ENCODE results near the gene PLEKHH3. TPM values are rescaled to one million over a fixed set of nuclear protein-coding genes. Genes with fewer than 3 reads are reported as not detected.

PLEKHH3 gene
- total and polyA plus RNA-seq, 12 donors = 1.8 to 73.2 (median 46.6) TPM

DNA sequence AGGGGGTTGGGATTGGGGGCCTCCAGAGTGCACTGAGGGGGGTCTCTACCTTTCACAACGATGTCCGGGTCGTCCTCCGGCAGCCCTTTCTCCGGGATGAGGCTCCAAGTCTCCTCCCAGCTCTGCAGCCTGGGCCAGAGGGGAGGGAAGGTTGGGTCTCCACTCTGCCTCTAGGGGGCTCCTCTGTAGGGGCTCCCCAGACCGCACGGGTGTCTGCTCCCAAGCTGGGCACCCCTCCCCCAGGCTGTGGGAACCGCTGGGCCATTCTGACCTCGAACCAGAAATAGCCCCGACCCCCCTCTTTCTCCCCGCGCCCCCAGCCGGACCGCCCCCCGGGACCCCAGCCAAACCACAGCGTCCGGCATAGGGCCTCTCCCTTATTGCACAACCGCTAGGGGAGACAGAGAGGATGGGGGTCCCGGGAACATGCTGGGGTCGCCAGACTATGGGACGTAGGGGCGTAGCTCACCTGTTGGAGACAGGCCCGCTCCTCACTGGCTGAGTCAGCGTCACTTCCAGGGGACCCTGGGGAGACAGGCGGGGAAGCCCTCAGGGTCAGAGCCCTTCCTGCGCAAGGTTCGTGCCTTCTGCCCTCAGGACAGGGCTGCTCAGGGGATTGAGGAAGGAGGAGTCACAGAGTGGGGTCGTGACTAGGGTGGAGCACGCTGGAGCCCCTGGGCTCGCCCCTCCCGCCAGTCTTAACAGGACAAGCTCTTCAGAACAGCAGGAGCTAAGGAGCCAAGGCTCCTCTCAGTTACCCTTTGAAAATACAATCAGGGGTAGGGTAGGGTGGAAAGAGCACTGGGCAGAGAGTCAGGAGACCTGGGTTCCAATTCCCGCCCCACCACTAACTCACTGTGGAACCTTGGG, 2.7 kb downstream of the PLEKHH3 start:
- H3K27me3 ChIP-seq = no peaks in the 10 kb centered on the region
- intact Hi-C loops (cut with DNase I) = loop anchor here (5.0 to 10.0 kb wide), 2 partner anchors 62 to 89 kb away; no protein-coding TSS in a partner anchor
- no peaks in the 10 kb centered on the region for H3K9me3 ChIP-seq (replicated peaks in 1 of 3)
- no peak for TF ChIP-seq POLR2A (IDR thresholded peaks at IDR 0.05)
- TF ChIP-seq, protein P1, sequence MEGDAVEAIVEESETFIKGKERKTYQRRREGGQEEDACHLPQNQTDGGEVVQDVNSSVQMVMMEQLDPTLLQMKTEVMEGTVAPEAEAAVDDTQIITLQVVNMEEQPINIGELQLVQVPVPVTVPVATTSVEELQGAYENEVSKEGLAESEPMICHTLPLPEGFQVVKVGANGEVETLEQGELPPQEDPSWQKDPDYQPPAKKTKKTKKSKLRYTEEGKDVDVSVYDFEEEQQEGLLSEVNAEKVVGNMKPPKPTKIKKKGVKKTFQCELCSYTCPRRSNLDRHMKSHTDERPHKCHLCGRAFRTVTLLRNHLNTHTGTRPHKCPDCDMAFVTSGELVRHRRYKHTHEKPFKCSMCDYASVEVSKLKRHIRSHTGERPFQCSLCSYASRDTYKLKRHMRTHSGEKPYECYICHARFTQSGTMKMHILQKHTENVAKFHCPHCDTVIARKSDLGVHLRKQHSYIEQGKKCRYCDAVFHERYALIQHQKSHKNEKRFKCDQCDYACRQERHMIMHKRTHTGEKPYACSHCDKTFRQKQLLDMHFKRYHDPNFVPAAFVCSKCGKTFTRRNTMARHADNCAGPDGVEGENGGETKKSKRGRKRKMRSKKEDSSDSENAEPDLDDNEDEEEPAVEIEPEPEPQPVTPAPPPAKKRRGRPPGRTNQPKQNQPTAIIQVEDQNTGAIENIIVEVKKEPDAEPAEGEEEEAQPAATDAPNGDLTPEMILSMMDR (IDR thresholded peaks at IDR 0.05) = peak in 4 of 6 experiments; percentile 9 to 45 (median 31)
- H3K4me3 ChIP-seq = peak overlapping the region in 1 of 4 donors; percentile 95
- H3K4me1 ChIP-seq (replicated peaks in 1 of 2) = peaks cover 40 to 50% of the 10 kb centered on the region in 2 donors
- DNase-seq = peak in 5 of 7 donors; percentile 53 to 71 (median 60)
- 12 to 14% (median 13%) methylated on average over 8 to 32 of the region's 32 CpGs for WGBS, 4 donors
- peaks cover 0 to 43% of the 10 kb centered on the region in 2 donors for H3K36me3 ChIP-seq (replicated peaks in 1 of 2)
- H3K27ac ChIP-seq = peak overlapping the region in 3 of 5 donors; percentile 42 to 72 (median 43)

DNA sequence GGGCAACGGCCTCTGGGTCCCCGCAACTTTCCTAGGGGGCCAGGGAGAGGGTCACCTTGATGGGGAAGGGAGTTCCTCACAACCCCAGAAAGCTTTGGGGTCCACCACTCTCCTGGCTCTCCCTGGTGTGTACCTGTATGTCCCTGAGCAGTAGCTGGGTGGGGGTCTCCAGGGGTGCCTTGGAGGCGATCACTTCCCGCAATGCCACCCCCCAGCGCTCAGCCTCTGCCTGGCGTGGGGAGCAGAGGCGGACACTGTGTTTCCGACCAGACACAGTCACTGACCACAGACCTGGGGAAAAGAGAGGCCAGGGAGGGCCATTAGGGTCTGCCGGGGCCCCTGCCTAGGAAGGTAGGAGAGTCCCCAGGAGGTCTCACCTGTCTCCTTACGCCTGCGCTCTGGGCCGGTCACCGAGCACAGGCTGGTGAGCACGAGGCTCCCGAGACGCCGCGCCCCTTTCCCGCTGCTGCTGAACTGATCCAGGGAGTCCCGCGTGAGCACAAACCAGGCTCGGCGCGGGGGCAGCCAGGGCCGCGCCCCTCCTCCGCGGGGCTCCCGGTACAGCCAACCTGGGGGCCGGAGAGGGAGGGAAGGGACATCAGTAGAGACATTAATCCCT, 3.4 kb downstream of the PLEKHH3 start:
- H3K27ac ChIP-seq = peak overlapping the region in 2 of 5 donors; percentile 43 to 72
- TF ChIP-seq, protein P1 (IDR thresholded peaks at IDR 0.05) = no peak
- TF ChIP-seq POLR2A (IDR thresholded peaks at IDR 0.05) = no peak
- H3K36me3 ChIP-seq (replicated peaks in 1 of 2) = peaks cover 0 to 49% of the 10 kb centered on the region in 2 donors
- 56 to 65% (median 62%) methylated on average over 12 to 30 of the region's 30 CpGs for WGBS, 4 donors
- no peaks in the 10 kb centered on the region for H3K27me3 ChIP-seq
- peaks cover 36 to 50% of the 10 kb centered on the region in 2 donors for H3K4me1 ChIP-seq (replicated peaks in 1 of 2)
- H3K9me3 ChIP-seq (replicated peaks in 1 of 3) = no peaks in the 10 kb centered on the region
- peak overlapping the region in 1 of 4 donors; percentile 95 for H3K4me3 ChIP-seq
- DNase-seq = peak in 1 of 7 donors; percentile 38
- intact Hi-C loops (cut with DNase I) = loop anchor here (5.0 to 10.0 kb wide), 2 partner anchors 61 to 89 kb away; no protein-coding TSS in a partner anchor

DNA sequence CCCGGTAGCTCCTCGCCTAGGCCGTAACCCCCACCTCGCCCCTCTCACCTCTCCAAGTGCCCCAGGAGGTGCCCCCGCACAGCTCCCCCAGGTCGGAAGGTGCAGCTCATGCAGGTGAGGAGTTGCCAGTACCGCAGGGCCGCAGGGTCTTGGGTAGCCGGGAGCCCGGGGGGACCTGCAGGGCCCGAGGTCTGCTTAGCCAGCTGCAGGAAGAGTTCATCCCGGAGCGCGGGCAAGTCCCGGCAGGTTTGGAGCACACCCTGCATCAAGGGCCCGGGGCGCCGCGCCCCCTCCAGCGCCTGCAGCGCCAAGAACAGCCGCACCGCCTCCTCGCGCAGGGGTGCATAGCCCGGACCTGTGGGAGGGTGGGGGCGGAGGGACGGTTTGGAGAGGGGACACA, 4.8 kb downstream of the PLEKHH3 start:
- peaks cover 0 to 55% of the 10 kb centered on the region in 2 donors for H3K36me3 ChIP-seq (replicated peaks in 1 of 2)
- intact Hi-C loops (cut with DNase I) = loop anchor here (5.0 to 10.0 kb wide), 2 partner anchors 60 to 87 kb away; no protein-coding TSS in a partner anchor
- peaks cover 37 to 55% of the 10 kb centered on the region in 2 donors for H3K4me1 ChIP-seq (replicated peaks in 1 of 2)
- H3K4me3 ChIP-seq = no peak overlapping the region
- no peaks in the 10 kb centered on the region for H3K9me3 ChIP-seq (replicated peaks in 1 of 3)
- 84 to 89% (median 87%) methylated on average over 6 to 28 of the region's 28 CpGs for WGBS, 4 donors
- no peak for DNase-seq
- TF ChIP-seq, protein P1 (IDR thresholded peaks at IDR 0.05) = no peak
- no peak for TF ChIP-seq POLR2A (IDR thresholded peaks at IDR 0.05)
- no peaks in the 10 kb centered on the region for H3K27me3 ChIP-seq
- no peak overlapping the region for H3K27ac ChIP-seq
